Neural cell (in vitro differentiated cells): ENCODE measurements around the gene TESMIN. TPM values are rescaled to one million over a fixed set of nuclear protein-coding genes. Genes with fewer than 3 reads are reported as not detected.

Experiments used
- H2AFZ ChIP-seq: fragments of 200-600, 300-800 bp; sonication (generic), shearing (Covaris generic); 2 replicates; pipeline ENCODE4 v1.6.0; 2014; ENCODE audit warnings: low read depth, mild to moderate bottlenecking, antibody characterized with exemption, low read length, moderate library complexity
- H3F3A ChIP-seq: fragments of 200-600 bp; shearing (Covaris generic); 2 replicates; pipeline ENCODE4 v1.6.1; 2016; ENCODE audit warnings: mild to moderate bottlenecking, moderate library complexity, mixed read lengths, antibody characterized with exemption, low read length; ENCODE audit not compliant: insufficient read depth, poor library complexity, severe bottlenecking
- H3K27ac ChIP-seq: fragments of 200-600, 300-800 bp; sonication (generic), shearing (Covaris generic); 2 replicates; pipeline ENCODE4 v1.5.1; 2014; ENCODE audit warnings: mild to moderate bottlenecking, low read length, moderate library complexity
- H3K27me3 ChIP-seq: fragments of 300-800, 200-600 bp; sonication (generic), shearing (Covaris generic); 2 replicates; pipeline ENCODE4 v1.6.0; 2014; ENCODE audit warnings: mild to moderate bottlenecking, low read depth, low read length, moderate library complexity; ENCODE audit not compliant: insufficient read depth
- H3K36me3 ChIP-seq: fragments of 300-800, 200-600 bp; sonication (generic), shearing (Covaris generic); 2 replicates; pipeline ENCODE4 v1.5.1; 2014; ENCODE audit warnings: mild to moderate bottlenecking, antibody characterized with exemption, low read length, moderate library complexity; ENCODE audit not compliant: insufficient read depth
- H3K4me2 ChIP-seq: fragments of 300-800, 200-600 bp; sonication (generic), shearing (Covaris generic); 2 replicates; pipeline ENCODE4 v1.6.0; 2014; ENCODE audit warnings: mild to moderate bottlenecking, low read length
- H3K4me3 ChIP-seq: fragments of 300-800, 200-600 bp; sonication (generic), shearing (Covaris generic); 2 replicates; pipeline ENCODE4 v1.5.1; 2014; ENCODE audit warnings: mild to moderate bottlenecking, low read length, moderate library complexity
- H3K79me2 ChIP-seq: fragments of 200-600 bp; shearing (Covaris generic); replicated peaks from 2 replicates; pipeline ENCODE4 v1.6.0; 2014; ENCODE audit warnings: mild to moderate bottlenecking, low read length, moderate library complexity; ENCODE audit not compliant: insufficient read depth
- H3K9ac ChIP-seq: fragments of 300-800, 200-600 bp; sonication (generic), shearing (Covaris generic); 2 replicates; pipeline ENCODE4 v1.6.1; 2016; ENCODE audit warnings: mild to moderate bottlenecking, low read length, mixed read lengths
- H3K9me2 ChIP-seq: fragments of 200-600 bp; shearing (Covaris generic); 2 replicates; pipeline ENCODE4 v1.6.1; 2016; ENCODE audit warnings: mild to moderate bottlenecking, low read length, mixed read lengths; ENCODE audit not compliant: insufficient read depth
- H3K9me3 ChIP-seq: fragments of 200-600, 300-800 bp; sonication (generic), shearing (Covaris generic); 2 replicates; pipeline ENCODE4 v1.6.1; 2016; ENCODE audit warnings: mild to moderate bottlenecking, mixed run types, low read length, moderate library complexity, mixed read lengths
- H4K20me1 ChIP-seq: fragments of 200-600 bp; shearing (Covaris generic); 2 replicates; pipeline ENCODE4 v1.6.1; 2016; ENCODE audit warnings: mild to moderate bottlenecking, mixed run types; ENCODE audit not compliant: insufficient read depth
- CTCF ChIP-seq: fragments of 450-650 bp; IDR thresholded peaks from 2 replicates; pipeline ENCODE4 v1.5.1; 2014; ENCODE audit warnings: antibody characterized with exemption, mild to moderate bottlenecking, moderate library complexity; ENCODE audit not compliant: poor library complexity, severe bottlenecking
- EP300 ChIP-seq: fragments of 450-650 bp; conservative IDR thresholded peaks from 2 replicates; pipeline ENCODE4 v1.6.1; 2014; ENCODE audit warnings: antibody characterized with exemption, mild to moderate bottlenecking, moderate library complexity; ENCODE audit not compliant: poor library complexity, severe bottlenecking
- EZH2 ChIP-seq: fragments of 200-600, 300-800 bp; shearing (Covaris generic), sonication (generic); IDR thresholded peaks from 2 replicates; pipeline ENCODE4 v1.6.1; 2014; ENCODE audit warnings: antibody characterized with exemption, low read length, borderline replicate concordance, mild to moderate bottlenecking; ENCODE audit not compliant: insufficient read depth, poor library complexity, severe bottlenecking
- MXI1 ChIP-seq: fragments of 450-650 bp; conservative IDR thresholded peaks from 2 replicates; pipeline ENCODE4 v1.6.1; 2014; ENCODE audit warnings: antibody characterized with exemption, mild to moderate bottlenecking; ENCODE audit not compliant: poor library complexity, severe bottlenecking
- POLR2AphosphoS5 ChIP-seq: IDR thresholded peaks from 2 replicates; pipeline ENCODE4 v1.6.1; 2012
- RAD21 ChIP-seq: fragments of 450-650 bp; conservative IDR thresholded peaks from 2 replicates; pipeline ENCODE4 v1.6.1; 2014; ENCODE audit warnings: antibody characterized with exemption, mild to moderate bottlenecking, moderate library complexity
- REST ChIP-seq: IDR thresholded peaks from 2 replicates; pipeline ENCODE4 v1.6.1; 2012; ENCODE audit warnings: borderline replicate concordance
- SMC3 ChIP-seq: fragments of 450-650 bp; conservative IDR thresholded peaks from 2 replicates; pipeline ENCODE4 v1.6.1; 2014; ENCODE audit warnings: antibody characterized with exemption, mild to moderate bottlenecking, moderate library complexity; ENCODE audit not compliant: poor library complexity
- TAF1 ChIP-seq: IDR thresholded peaks from 2 replicates; pipeline ENCODE4 v1.6.1; 2012; ENCODE audit warnings: low read depth
- polyA plus RNA-seq: library from polyadenylated mRNA; depleted of rRNA; stranded (reverse); fragments of >200 nt; gene quantifications from 2 replicates; pipeline ENCODE4 v1.2.3, GENCODE V29; 2014

Gene TESMIN
- polyA plus RNA-seq, 1 donor from 2014 or later: not detected

- Histone ChIP-seq H3K27ac (no peak overlapping the region), H3K4me3 (no peak overlapping the region), H3K27me3 (no peaks in the 10 kb centered on the region), H3K4me2 (no peak overlapping the region), H3K9ac (no peak overlapping the region), H3K36me3 (no peaks in the 10 kb centered on the region), H3K9me3 (no peaks in the 10 kb centered on the region), H4K20me1 (no peaks in the 10 kb centered on the region), H3F3A (no peaks in the 10 kb centered on the region), H3K9me2 (no peaks in the 10 kb centered on the region), H2AFZ (no peak overlapping the region), H3K79me2 (no peaks in the 10 kb centered on the region)
- TF ChIP-seq REST: no peak
- no peak for TF ChIP-seq EZH2
- no peak for TF ChIP-seq MXI1
- no peak for TF ChIP-seq SMC3
- no peak for TF ChIP-seq EP300
- no peak for TF ChIP-seq CTCF
- no peak for TF ChIP-seq RAD21
- TF ChIP-seq POLR2AphosphoS5: no peak
These were observed 32.0 kb upstream of the TESMIN start for GRCh38 chr11:68783216-68783821.

GRCh38 chr11:68782711-68783110 is 31.4 kb upstream of the TESMIN start:
- Histone ChIP-seq H3K9me3 (no peaks in the 10 kb centered on the region), H3K27me3 (no peaks in the 10 kb centered on the region), H3K9ac (no peak overlapping the region), H3K79me2 (no peaks in the 10 kb centered on the region), H3K4me2 (no peak overlapping the region), H3K36me3 (no peaks in the 10 kb centered on the region), H4K20me1 (no peaks in the 10 kb centered on the region), H3K9me2 (no peaks in the 10 kb centered on the region), H3K4me3 (no peak overlapping the region), H2AFZ (no peak overlapping the region), H3F3A (no peaks in the 10 kb centered on the region), H3K27ac (no peak overlapping the region)
- TF ChIP-seq POLR2AphosphoS5 (no peak), CTCF (no peak), REST (no peak), EP300 (no peak), SMC3 (no peak), TAF1 (no peak), EZH2 (no peak), RAD21 (no peak), MXI1 (no peak)
